NCI-H510A (cell line): Measurements from ENCODE around the gene ARID1B.

Experiments
- DNase-seq: peaks from one replicate; lab custom pipeline; 2025; lab: John Stamatoyannopoulos, UW

Gene ARID1B

DNA sequence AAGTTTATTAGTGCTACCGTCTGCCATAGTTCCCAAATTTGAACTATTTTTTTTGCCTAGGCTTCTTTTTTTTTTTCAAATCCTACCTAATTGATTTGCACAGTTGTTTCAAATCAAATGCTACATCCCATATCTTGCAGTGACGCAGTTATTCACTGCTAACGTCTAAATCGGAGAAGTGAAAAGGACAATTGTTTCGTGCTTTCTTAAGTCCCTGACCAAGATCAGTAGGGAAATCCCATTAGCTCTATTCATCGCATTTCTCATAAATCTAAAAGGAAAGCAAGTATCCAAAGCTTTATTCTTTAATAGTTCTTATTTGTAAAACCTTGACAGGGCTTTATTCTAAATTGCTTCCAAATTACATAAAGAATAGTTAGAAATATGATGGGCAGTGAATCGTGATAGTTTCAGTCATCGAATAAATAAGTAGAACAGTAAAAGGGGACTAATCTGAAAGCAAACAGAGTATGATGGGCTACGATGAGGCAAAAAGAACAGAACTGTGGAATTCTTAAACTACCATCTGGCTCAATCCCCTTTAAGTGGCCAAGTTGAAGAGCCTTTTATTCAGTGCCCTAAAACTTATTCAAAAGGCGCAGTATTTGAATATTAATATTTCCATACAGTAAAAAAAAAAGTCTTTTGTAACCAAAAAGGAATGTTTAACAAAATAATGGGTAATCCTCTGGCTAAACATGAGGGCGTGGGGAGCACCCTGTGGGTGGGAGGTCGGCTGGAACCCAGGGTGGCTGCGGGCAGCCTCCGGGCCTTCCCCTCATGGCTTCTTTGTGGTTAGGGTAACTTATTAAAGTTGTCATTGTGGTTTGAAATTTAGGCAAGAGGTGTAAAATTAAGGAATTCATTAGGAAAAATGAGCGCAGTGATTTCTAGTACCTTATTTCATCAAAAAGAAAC, 3.0 kb upstream of the ARID1B start:
- DNase-seq = no peak

DNA sequence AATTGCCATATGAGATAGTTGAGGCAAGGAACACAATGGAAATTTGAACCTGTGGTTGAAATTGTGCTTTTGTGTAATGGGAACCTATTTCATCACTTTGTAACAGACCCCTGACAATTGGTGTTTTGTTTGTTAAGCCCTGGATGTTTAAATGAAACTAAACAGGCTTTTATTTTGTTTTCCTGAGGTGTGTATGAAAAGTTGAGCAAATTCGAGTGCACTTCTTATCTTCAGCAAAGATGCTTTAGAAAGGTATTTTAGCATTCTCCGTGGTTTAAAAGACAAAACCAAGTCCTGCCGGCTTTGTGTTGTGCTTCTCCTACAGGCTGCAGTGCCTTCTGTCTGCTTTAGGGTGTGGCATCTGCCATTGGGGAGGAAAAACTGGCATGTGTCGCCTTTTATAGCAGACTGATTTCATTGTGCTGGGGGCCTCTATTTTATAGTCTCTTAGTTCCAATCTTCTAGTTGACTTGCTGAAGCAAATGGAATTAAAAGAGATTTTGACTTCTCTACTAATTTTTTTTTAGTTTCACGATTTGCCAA, 2.2 kb upstream of the ARID1B start:
- DNase-seq = no peak

DNA sequence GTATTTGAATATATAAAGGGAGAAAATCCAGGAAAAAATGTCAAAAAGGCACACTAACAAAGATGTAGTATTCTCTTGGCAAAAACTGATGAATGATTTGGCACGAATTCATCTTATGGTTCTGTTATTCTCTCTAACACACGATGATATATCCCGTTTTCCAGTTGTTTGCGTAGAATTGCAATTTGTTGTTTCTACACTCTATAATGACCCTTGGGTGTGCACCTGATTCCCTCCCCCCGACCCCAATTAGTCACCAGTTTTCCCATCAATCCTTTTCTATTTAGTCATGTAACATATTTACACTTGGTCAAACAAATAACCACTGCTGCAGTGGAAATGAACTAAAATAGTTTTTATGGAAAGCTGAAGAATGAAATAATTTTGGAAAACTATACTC, 1.5 kb upstream of the ARID1B start:
- no peak for DNase-seq

DNA sequence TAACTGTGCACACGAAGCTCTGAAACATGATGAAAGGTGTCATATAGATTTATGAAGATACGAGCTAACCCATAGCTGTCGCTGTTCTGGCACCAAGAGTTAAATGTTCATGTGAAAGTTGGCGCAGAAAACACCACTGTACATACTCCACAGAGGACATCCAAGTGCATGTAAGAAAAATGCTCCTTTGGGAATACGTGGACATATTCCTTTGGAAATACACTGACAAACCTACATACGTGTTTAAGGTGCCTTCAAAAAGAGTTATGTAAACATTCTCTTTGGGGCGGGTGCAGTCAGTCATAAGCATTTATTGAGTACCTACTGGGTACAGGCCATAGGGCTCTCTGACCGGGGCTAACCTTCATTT, 723 bp upstream of the ARID1B start:
- no peak for DNase-seq

DNA sequence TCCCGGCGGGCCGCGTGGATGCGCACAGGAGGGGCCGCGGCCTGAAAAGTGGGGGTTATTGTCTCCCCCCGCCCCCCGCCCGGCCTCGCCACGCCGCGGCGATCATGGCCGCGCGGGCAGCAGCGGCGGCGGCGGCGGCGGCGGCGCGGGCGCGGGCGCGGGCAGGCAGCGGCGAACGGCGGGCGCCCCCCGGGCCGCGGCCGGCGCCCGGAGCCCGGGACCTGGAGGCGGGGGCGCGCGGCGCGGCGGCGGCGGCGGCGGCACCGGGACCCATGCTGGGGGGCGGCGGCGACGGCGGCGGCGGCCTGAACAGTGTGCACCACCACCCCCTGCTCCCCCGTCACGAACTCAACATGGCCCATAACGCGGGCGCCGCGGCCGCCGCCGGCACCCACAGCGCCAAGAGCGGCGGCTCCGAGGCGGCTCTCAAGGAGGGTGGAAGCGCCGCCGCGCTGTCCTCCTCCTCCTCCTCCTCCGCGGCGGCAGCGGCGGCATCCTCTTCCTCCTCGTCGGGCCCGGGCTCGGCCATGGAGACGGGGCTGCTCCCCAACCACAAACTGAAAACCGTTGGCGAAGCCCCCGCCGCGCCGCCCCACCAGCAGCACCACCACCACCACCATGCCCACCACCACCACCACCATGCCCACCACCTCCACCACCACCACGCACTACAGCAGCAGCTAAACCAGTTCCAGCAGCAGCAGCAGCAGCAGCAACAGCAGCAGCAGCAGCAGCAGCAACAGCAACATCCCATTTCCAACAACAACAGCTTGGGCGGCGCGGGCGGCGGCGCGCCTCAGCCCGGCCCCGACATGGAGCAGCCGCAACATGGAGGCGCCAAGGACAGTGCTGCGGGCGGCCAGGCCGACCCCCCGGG, 637 bp downstream of the ARID1B start:
- DNase-seq = peak; percentile 51

DNA sequence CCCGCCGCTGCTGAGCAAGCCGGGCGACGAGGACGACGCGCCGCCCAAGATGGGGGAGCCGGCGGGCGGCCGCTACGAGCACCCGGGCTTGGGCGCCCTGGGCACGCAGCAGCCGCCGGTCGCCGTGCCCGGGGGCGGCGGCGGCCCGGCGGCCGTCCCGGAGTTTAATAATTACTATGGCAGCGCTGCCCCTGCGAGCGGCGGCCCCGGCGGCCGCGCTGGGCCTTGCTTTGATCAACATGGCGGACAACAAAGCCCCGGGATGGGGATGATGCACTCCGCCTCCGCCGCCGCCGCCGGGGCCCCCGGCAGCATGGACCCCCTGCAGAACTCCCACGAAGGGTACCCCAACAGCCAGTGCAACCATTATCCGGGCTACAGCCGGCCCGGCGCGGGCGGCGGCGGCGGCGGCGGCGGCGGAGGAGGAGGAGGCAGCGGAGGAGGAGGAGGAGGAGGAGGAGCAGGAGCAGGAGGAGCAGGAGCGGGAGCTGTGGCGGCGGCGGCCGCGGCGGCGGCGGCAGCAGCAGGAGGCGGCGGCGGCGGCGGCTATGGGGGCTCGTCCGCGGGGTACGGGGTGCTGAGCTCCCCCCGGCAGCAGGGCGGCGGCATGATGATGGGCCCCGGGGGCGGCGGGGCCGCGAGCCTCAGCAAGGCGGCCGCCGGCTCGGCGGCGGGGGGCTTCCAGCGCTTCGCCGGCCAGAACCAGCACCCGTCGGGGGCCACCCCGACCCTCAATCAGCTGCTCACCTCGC, 1.5 kb downstream of the ARID1B start:
- DNase-seq = no peak

DNA sequence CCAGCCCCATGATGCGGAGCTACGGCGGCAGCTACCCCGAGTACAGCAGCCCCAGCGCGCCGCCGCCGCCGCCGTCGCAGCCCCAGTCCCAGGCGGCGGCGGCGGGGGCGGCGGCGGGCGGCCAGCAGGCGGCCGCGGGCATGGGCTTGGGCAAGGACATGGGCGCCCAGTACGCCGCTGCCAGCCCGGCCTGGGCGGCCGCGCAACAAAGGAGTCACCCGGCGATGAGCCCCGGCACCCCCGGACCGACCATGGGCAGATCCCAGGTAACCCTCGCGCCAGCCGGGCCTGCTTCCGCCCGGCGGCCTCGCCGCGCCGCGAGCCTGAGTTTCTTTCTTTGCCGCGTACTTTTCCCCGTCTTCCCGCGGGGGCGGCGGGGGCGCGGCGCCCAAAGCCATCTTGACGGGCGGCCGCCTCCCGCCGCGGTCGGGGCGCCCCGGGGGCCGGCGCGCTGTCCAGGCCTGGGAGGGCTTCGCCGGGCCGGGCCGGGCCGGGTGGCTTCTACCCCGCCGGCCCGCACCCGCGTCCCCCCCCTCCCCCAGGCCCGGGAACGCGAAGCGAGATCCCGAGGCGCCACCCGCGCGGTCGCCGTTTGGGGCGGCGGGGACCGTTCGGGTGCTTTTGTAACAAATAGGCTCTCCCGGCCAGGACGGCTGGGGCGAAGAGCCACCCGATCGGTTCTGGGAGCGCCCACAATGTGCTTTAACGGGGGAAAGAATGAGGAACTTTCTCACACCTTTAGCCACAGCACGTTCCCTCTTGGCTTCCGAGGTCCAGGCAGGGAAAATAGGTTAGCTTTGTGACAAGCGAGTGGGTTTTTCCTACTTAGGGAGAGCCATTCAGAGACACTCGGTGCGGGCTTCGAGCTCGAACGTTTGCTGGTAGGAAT, 2.3 kb downstream of the ARID1B start:
- no peak for DNase-seq

DNA sequence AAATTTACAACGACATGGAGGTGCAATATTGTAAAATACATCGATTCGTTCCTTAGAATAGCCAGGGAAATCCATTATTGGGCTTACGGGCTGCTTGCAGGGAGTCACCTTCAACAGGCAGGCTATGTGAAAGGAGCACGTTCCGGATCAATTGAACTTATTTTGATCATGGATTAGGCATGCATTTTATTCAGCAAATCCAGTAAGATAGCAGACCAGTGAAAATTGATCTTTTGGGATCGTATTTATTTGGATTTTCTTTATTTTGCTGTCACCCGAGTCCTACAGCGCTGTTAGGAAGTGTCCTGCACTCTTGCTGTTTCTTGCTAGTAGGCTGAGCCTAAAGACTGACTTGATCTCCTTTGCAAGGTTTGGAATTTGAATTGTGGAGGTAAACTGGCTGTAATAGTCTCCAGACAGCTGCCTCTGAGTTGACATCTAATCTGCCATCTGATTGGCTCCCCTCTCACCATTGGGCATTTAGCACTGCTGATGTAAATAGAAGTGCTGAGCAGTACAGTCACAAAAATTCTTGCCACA, 3.0 kb downstream of the ARID1B start:
- peak; percentile 36 for DNase-seq

DNA sequence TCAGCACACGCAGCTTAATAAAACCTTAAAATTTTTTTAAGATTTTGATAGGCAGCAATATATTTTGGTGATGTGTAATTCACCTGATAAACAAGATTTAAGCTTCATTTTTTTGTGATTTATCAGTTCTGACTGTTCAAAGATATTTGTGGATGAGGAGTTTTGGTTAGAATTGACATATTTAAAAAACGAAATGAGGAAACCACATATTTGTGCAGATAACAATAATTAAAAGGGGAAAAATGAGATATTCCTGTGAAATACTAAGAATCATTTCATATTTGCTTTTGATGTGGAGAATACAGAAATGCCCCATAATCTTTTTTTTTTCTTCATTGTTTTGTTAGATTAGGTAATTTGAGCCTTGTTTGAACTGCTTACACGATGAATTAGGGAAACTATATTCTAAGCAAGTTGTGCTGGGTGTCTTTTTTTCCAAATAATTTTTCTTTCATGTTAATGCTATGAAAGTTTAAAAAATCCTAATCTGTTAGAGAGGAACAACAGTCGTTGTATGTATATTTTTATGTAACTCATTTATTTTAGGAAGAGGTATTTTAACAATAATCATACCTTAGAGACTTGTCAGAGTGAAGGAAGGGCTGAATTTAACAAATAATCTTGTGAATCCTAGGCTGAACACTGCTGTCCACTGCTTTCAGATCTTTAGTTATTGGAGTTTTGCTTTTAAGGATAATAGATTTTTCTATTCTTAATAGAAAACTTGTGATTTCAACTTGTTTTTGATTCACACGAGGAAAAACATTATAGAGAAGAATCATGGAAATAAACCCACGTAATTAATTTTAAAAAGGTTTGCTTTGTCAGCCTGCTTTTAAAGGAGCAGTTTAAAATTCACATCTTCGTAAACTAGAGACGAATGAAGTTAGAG, 4.0 kb downstream of the ARID1B start:
- no peak for DNase-seq

DNA sequence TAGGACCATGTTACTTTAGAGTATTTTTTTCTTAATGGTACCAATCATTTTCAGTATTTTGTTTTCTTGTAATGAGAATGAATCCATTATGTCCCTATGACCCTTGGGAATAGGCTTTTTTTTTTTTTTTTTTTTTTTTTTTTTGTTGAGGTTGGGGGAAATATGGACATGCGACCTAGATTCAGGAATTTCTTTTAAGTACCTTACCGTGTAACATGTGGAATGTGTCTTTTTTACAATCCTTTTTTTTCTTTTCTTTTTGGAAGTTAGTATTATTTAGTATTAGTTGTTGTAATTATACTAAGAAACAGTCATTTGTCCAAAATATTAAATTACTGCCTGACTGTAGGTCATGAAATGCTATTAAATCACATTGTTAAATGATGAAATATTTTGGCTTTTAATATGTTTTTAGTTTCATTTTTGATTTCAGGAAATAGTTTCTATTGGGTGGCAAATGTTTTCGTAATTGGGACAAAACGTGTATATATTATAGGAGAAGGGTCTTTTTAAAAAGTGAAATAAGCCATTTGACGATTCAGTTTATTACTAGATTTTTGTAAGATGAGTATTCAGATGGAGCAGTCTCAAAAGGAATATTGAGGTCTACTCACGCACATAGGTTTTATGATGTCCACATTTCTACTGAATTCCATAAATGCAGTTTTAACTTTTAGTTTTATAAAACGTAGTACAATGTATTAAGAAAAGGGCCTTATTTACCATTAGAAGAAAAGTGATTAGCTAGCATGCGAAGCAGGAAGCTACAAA, 4.9 kb downstream of the ARID1B start:
- DNase-seq = no peak

DNA sequence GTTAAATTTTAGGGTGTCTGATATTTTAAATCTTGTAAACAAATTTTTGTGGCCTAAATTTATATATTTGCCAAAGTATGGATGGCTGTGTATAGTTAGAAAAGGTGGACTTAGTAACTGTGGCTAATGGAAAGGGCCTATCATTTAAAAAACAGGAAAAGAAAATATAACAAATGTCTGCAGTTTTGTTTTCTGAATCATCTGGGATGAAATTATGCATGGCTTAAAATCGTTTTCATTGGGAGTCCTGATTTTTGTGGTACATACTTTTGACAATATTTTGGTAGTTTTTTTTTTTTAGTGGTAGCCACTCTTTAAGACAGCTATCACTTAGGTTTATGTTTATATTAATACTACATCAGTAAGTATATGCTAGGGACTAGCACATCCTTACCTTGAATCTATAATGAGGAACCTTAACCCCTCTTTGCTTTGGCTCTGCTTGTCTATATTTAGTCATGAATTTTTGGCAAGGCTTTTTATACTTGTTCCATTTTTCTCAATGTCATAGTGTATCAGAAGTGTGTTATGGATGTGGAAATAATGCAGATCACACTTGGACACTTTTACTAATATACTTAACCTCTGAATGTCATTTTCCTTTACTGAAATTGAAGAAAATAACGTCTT, 5.6 kb downstream of the ARID1B start:
- DNase-seq = no peak

DNA sequence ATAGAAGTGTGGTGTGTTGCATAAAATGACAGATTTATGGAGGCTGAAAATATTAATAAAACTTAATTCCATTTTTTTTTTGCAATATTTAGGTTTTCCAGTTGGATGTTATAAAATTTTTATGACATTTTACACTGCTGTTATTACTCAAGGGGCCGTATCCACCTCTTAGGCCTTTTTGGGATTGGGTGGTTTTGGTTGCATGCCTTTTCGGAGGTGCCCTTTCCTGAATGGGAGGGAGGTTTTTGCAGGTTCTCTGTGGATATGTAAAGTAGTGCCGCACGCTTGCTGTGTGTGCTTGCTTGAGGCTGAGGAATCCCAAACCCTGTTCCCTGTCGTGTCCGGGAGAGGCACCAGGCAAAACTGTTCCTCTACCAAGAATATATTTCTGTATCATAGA, 6.8 kb downstream of the ARID1B start:
- DNase-seq = no peak

DNA sequence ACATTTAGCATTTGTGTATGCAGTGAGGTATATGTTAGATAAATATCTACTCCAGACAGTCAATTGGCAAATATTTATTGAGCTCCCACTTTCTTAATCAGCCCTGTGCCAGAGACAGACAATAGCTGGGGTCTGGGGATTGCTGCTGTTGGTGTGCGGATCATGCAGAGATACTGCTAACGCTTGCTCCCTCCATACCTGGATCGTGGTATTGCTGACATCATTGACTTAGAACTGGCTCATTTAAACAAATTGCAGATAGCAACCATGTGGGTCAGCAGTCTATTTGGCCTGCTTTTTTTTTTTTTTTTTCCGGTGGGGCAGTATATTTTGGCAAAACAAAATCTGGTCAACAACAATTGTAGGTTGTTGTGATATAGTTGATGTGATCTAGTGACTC, 9.5 kb downstream of the ARID1B start:
- no peak for DNase-seq

DNA sequence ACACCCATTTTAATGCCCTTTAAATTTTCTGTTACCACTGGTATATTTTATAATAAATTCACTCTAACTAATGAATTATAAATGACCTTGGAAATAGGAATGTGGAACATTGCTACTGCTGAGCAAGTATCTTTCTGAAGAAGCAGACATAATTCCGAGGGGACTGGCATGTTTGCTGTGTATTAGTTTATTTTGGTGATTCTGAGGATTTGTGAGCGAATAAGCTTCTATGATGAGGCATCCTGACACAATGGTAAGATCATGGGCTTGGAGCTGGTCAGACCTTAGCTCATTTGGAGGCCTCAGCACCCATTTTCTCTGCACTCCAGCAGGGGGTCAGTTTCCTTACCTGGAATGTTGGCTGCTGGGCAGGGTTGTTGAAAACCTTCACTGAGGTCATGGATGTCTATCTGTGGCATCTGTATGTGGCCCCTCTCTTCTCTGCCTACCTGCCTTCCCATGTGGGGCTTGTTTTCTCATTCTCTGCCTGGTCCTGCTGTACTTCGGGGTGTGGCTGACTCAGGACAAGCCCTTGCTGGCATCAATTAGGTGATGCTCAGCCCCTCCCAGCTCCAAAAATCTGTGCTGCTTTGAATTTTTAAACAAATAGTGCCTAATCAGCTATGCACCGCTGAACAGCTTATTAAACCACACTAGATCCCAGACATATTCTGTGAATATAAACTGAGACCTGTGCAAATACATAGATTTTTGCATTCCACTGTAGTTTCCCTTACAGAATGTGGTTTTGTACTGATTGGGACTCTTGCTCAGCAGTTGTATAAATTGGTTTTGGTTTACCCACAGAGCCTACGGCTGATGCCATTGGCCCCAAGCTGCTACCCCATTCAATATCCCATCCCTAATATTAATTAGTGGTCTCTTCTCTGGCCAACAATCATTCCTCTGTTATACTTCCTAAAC, 10.7 kb downstream of the ARID1B start:
- DNase-seq = no peak

DNA sequence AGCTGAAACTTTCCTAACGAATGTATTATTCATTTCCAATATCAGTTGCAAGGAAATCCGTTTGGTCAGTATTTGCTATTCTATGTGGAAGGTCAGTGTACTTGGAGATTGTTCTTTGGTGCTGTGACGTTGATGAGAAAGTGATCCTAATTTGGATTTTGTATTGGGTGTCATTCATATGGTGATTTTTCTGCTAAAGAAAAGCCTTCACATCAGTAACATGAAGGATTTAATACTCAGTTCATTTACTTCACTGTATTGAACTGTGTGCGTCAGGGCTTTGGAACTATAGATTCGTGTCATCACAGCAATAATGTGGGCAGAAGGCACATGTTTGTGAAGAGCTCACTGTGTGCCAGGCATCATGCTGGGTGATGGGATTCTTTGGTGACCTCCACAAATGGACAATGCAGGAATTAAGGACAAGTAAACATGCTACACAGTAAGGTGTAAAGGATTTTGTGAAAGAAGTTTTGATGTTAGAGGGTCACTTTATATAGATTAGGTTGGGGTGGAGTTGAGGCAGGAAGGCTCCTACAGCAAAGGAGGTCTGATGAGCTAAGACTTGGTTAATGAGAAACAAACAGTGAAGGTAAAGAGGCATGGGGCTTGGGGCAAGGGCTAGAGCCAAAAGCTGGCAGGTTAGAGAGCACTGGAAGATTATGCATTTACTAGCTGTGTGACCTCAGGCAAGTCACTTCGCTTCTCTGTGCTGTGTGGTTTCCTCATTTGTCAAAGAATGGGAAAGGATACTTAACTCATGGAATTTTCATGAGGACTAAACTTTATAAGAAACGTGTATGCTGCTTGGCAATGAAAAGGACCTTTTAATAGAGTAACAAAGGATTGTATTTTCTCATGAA, 12.1 kb downstream of the ARID1B start:
- DNase-seq = no peak

DNA sequence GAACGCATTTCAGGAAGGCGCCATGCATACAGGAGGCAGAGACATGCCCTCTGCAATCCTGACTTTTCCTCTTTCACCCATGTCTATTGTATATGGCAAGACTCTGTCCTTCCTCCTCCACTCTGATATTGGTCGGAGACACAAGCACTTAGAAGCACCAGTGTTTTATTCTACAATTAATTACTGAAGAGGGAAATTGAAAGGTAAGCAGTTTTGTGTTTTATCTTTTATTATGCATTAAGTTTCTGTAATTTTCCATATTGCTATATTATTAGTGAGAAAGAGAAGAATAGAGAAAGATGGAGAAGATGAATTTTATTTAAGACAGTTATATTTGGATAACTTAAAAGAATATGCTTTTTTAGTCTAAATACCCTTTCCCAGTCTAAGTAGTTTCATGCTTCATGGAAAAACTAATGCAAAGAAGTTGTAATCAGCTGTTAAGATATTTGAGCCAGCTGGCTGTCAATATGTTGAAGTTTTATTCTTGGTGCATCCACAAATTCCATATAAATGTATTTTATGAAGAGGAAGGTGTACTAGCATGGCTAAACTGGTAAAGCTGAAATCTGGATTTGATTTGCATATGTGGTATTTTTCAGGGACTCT, 13.6 kb downstream of the ARID1B start:
- DNase-seq = no peak
